ENCODE results near the gene CSRP3. TPM values are rescaled to one million over a fixed set of nuclear protein-coding genes. Genes with fewer than 3 reads are reported as not detected.

CSRP3 gene
- total and polyA plus RNA-seq, 9 of the 15 experiments (the other 6 are each of a cell fraction or from before 2014, with no cell fraction given), result 0.14 TPM; not detected in 8

- in situ Hi-C loops (cut with MboI) (no loop called here), intact Hi-C loops (cut with micrococcal nuclease) (no loop called here)
- POLR2A ChIA-PET, result interaction anchor here (0.7 kb wide), 1 partner anchor 38 kb away, joined by 3 read pairs; no protein-coding TSS in a partner anchor
- Histone ChIP-seq H3K36me3 (ENCODE audit: control insufficient read depth, insufficient read depth, low read length) (no peaks in the 10 kb centered on the region), H3K4me3 (no peak overlapping the region), H3K4me1 (replicated peaks in 1 of 2; ENCODE audit: control insufficient read depth in 2 of 2, insufficient read depth in 2 of 2, low read length in 2 of 2) (peaks cover 4 to 14% of the 10 kb centered on the region in 2 experiments; a peak in 3 of 5 replicates), H3K9ac (ENCODE audit: insufficient read depth in 1 of 2, low read depth in 2 of 2, low read length in 2 of 2) (no peak overlapping the region), H2AFZ (ENCODE audit: low read depth, low read length) (no peak overlapping the region), H3K79me2 (ENCODE audit: control insufficient read depth, insufficient read depth, low read length) (peaks cover 11% of the 10 kb centered on the region), H3K9me3 (replicated peaks; ENCODE audit: control insufficient read depth, insufficient read depth, low read depth, low read length) (no peaks in the 10 kb centered on the region), H3K9me1 (ENCODE audit: control insufficient read depth, insufficient read depth, low read length) (no peaks in the 10 kb centered on the region), H3K4me2 (ENCODE audit: insufficient read depth, low read length) (no peak overlapping the region), H3K27me3 (ENCODE audit: control insufficient read depth in 2 of 2, insufficient read depth in 2 of 2, low read length in 2 of 2) (peaks cover 0 to 7% of the 10 kb centered on the region in 2 experiments; a peak in 2 of 5 replicates), H4K20me1 (replicated peaks; ENCODE audit: control insufficient read depth, insufficient read depth, low read length) (no peaks in the 10 kb centered on the region), H3K27ac (ENCODE audit: extremely low read depth, low read depth, low read length) (no peak overlapping the region)
- 7% methylated on average over 2 of the region's 2 CpGs for WGBS (ENCODE audit: insufficient coverage, low coverage, missing lambda C conversion rate)
- BruUV-seq (replicated peaks), result no TSS peak
- ATAC-seq (no peak), DNase-seq (ENCODE audit: extremely low read depth in 1 of 4, low spot score in 3 of 4) (no peak), FAIRE-seq (no peak)
- CTCF ChIA-PET (ENCODE audit: low intra/inter-chr PET ratio), result no interaction called here
- no peak for TF ChIP-seq SNIP1 (IDR thresholded peaks at IDR 0.05; ENCODE audit: low read depth)
- TF ChIP-seq GTF2F1 (IDR thresholded peaks at IDR 0.05; ENCODE audit: low read depth, low read length), result no peak
- TF ChIP-seq ESRRA (IDR thresholded peaks at IDR 0.05; ENCODE audit: borderline replicate concordance, low read depth), result no peak
- TF ChIP-seq RFX7 (CRISPR knock-in tag; IDR thresholded peaks at IDR 0.05), result no peak
- TF ChIP-seq PKNOX1 (IDR thresholded peaks at IDR 0.05), result no peak
- TF ChIP-seq GATAD2A (IDR thresholded peaks at IDR 0.05), result no peak
- no peak for TF ChIP-seq BACH1 (tag; IDR thresholded peaks at IDR 0.05)
- no peak for TF ChIP-seq CEBPG (CRISPR knock-in tag; IDR thresholded peaks at IDR 0.05)
- TF ChIP-seq CEBPG (tag; conservative IDR thresholded peaks at IDR 0.05 in 1 of 2, IDR thresholded peaks at IDR 0.05 in 1 of 2), result no peak
- TF ChIP-seq ATF1 (CRISPR knock-in tag; IDR thresholded peaks at IDR 0.05), result no peak
- TF ChIP-seq ATF1 (tag; IDR thresholded peaks at IDR 0.05), result no peak
- TF ChIP-seq NFYB (IDR thresholded peaks at IDR 0.05; ENCODE audit: extremely low read depth, insufficient read length), result no peak
- TF ChIP-seq FOXP4 (CRISPR knock-in tag; IDR thresholded peaks at IDR 0.05; ENCODE audit: borderline replicate concordance), result no peak
- TF ChIP-seq BMI1 (IDR thresholded peaks at IDR 0.05; ENCODE audit: low read length), result no peak
- TF ChIP-seq ZNF12 (CRISPR knock-in tag; IDR thresholded peaks at IDR 0.05), result no peak
- no peak for TF ChIP-seq SMARCA4 (IDR thresholded peaks at IDR 0.05)
- no peak for TF ChIP-seq MAX (CRISPR knock-in tag; IDR thresholded peaks at IDR 0.05)
- no peak for TF ChIP-seq HDAC1 (IDR thresholded peaks at IDR 0.05)
- no peak for TF ChIP-seq ZNF584 (CRISPR knock-in tag; IDR thresholded peaks at IDR 0.05; ENCODE audit: low read depth)
- no peak for TF ChIP-seq FOXA1 (IDR thresholded peaks at IDR 0.05; ENCODE audit: borderline replicate concordance)
Observed at GRCh38 chr11:19244621-19245020, 42.8 kb upstream of the CSRP3 start.
